Measurements from ENCODE around the gene SUCLG2. TPM values are rescaled to one million over a fixed set of nuclear protein-coding genes. Genes with fewer than 3 reads are reported as not detected.

Gene SUCLG2
- total and polyA plus RNA-seq, 3 experiments from 2014 or later, result 57.0 to 61.7 (median 59.9) TPM

- Histone ChIP-seq H3K27ac (ENCODE audit: low read depth, low read length) (no peak overlapping the region), H3K4me1 (ENCODE audit: insufficient read depth, low read length) (no peaks in the 10 kb centered on the region), H3K27me3 (ENCODE audit: insufficient read depth, low read length, poor library complexity, severe bottlenecking) (no peaks in the 10 kb centered on the region), H3K4me3 (ENCODE audit: low read length) (no peak overlapping the region), H3K9me3 (ENCODE audit: low read length) (no peaks in the 10 kb centered on the region), H3K36me3 (ENCODE audit: insufficient read depth, low read length) (no peaks in the 10 kb centered on the region)
- peaks cover 12 to 19% (median 12%) of the 10 kb centered on the region in 3 donors for H3K4me1 Mint-ChIP-seq
- no peak overlapping the region for H3K27ac Mint-ChIP-seq
- ChIA-PET POLR2A (no interaction called here), CTCF (no interaction called here)
- H3K4me3 Mint-ChIP-seq, result no peak overlapping the region
- no peaks in the 10 kb centered on the region for H3K9me3 Mint-ChIP-seq
- H3K27me3 Mint-ChIP-seq, result no peaks in the 10 kb centered on the region
- no peak for DNase-seq
- peaks cover 5 to 43% (median 26%) of the 10 kb centered on the region in 3 donors for H3K36me3 Mint-ChIP-seq
These were observed 194.6 kb downstream of the SUCLG2 start for GRCh38 chr3:67459796-67460195.

- H3K36me3 ChIP-seq (ENCODE audit: insufficient read depth, low read length), result no peaks in the 10 kb centered on the region
- Mint-ChIP-seq H3K27me3 (no peaks in the 10 kb centered on the region), H3K36me3 (peaks cover 5 to 38% (median 24%) of the 10 kb centered on the region in 3 donors), H3K27ac (peak overlapping the region in 1 of 8 donors; percentile 8), H3K4me1 (peaks cover 12 to 16% (median 12%) of the 10 kb centered on the region in 3 donors), H3K4me3 (no peak overlapping the region), H3K9me3 (no peaks in the 10 kb centered on the region)
- no peak overlapping the region for H3K4me3 ChIP-seq (ENCODE audit: low read length)
- no peaks in the 10 kb centered on the region for H3K27me3 ChIP-seq (ENCODE audit: insufficient read depth, low read length, poor library complexity, severe bottlenecking)
- H3K4me1 ChIP-seq (ENCODE audit: insufficient read depth, low read length), result no peaks in the 10 kb centered on the region
- CTCF ChIA-PET, result no interaction called here
- no peaks in the 10 kb centered on the region for H3K9me3 ChIP-seq (ENCODE audit: low read length)
- no peak overlapping the region for H3K27ac ChIP-seq (ENCODE audit: low read depth, low read length)
- no peak for DNase-seq
- POLR2A ChIA-PET, result no interaction called here
These were observed 195.4 kb downstream of the SUCLG2 start for GRCh38 chr3:67458896-67459530.

DNA sequence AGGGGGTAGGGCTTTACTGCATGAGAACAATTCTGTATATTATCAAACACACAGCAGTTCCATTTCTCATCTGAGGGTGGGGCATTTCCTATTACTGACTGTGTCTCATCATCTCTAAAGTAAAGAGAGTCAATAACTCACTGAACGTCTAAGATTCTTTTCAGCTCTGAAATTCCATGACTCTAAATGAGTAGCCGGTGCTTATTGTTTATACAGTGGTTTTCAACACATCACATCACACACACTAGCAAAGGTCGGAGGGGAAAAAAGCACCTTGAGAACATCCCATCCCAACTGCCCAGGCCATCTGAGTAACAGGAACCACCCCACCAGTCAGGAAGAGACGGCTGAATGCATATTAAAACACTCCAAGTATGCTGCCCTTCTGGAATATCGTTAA is 196.0 kb downstream of the SUCLG2 start:
- H3K9me3 ChIP-seq (ENCODE audit: low read length), result no peaks in the 10 kb centered on the region
- H3K27me3 Mint-ChIP-seq, result no peaks in the 10 kb centered on the region
- no peak overlapping the region for H3K27ac ChIP-seq (ENCODE audit: low read depth, low read length)
- peak overlapping the region in 1 of 8 donors; percentile 37 for H3K27ac Mint-ChIP-seq
- no peaks in the 10 kb centered on the region for H3K4me1 ChIP-seq (ENCODE audit: insufficient read depth, low read length)
- H3K36me3 Mint-ChIP-seq, result peaks cover 5 to 34% (median 24%) of the 10 kb centered on the region in 3 donors
- H3K4me3 ChIP-seq (ENCODE audit: low read length), result no peak overlapping the region
- ChIA-PET POLR2A (no interaction called here), CTCF (no interaction called here)
- no peak for DNase-seq
- peaks cover 12 to 16% (median 12%) of the 10 kb centered on the region in 3 donors for H3K4me1 Mint-ChIP-seq
- H3K4me3 Mint-ChIP-seq, result no peak overlapping the region
- no peaks in the 10 kb centered on the region for H3K27me3 ChIP-seq (ENCODE audit: insufficient read depth, low read length, poor library complexity, severe bottlenecking)
- H3K36me3 ChIP-seq (ENCODE audit: insufficient read depth, low read length), result no peaks in the 10 kb centered on the region
- H3K9me3 Mint-ChIP-seq, result no peaks in the 10 kb centered on the region

DNA sequence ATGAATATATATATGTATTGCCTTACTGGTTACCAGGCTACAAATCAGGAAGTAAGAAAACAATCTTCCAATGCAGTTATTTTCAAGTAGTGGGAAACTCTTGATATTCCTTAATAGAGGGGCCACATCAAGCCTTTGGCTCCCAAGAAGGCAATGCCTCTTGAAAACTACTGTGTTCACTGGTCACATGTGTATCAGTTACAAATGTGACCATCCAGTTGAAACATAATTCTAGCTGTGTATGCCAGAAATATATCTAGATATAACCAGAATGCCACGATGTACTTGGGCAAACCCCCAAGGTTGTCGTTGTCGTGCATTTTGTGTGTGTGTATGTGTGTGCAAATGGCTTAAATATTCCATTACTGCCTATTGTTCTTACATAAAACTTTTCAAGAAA is 200.8 kb downstream of the SUCLG2 start:
- ChIA-PET POLR2A (no interaction called here), CTCF (no interaction called here)
- H3K27me3 Mint-ChIP-seq, result no peaks in the 10 kb centered on the region
- no peak for DNase-seq
- peaks cover 3 to 10% (median 8%) of the 10 kb centered on the region in 3 donors for H3K4me1 Mint-ChIP-seq
- Histone ChIP-seq H3K4me1 (ENCODE audit: insufficient read depth, low read length) (no peaks in the 10 kb centered on the region), H3K4me3 (ENCODE audit: low read length) (no peak overlapping the region), H3K9me3 (ENCODE audit: low read length) (no peaks in the 10 kb centered on the region), H3K27me3 (ENCODE audit: insufficient read depth, low read length, poor library complexity, severe bottlenecking) (no peaks in the 10 kb centered on the region), H3K27ac (ENCODE audit: low read depth, low read length) (no peak overlapping the region), H3K36me3 (ENCODE audit: insufficient read depth, low read length) (no peaks in the 10 kb centered on the region)
- no peak overlapping the region for H3K4me3 Mint-ChIP-seq
- peaks cover 8 to 14% (median 12%) of the 10 kb centered on the region in 3 donors for H3K36me3 Mint-ChIP-seq
- H3K9me3 Mint-ChIP-seq, result no peaks in the 10 kb centered on the region
- no peak overlapping the region for H3K27ac Mint-ChIP-seq

- POLR2A ChIA-PET, result no interaction called here
- no peak for DNase-seq
- H3K9me3 ChIP-seq (ENCODE audit: low read length), result no peaks in the 10 kb centered on the region
- H3K36me3 ChIP-seq (ENCODE audit: insufficient read depth, low read length), result no peaks in the 10 kb centered on the region
- Mint-ChIP-seq H3K9me3 (no peaks in the 10 kb centered on the region), H3K27ac (no peak overlapping the region), H3K4me3 (no peak overlapping the region), H3K27me3 (no peaks in the 10 kb centered on the region), H3K4me1 (peaks cover 0 to 4% (median 3%) of the 10 kb centered on the region in 3 donors), H3K36me3 (peaks cover 2 to 7% (median 4%) of the 10 kb centered on the region in 3 donors)
- no peaks in the 10 kb centered on the region for H3K4me1 ChIP-seq (ENCODE audit: insufficient read depth, low read length)
- no peak overlapping the region for H3K27ac ChIP-seq (ENCODE audit: low read depth, low read length)
- CTCF ChIA-PET, result no interaction called here
- no peak overlapping the region for H3K4me3 ChIP-seq (ENCODE audit: low read length)
- H3K27me3 ChIP-seq (ENCODE audit: insufficient read depth, low read length, poor library complexity, severe bottlenecking), result no peaks in the 10 kb centered on the region
These were observed 204.3 kb downstream of the SUCLG2 start for GRCh38 chr3:67450153-67450552.

GRCh38 chr3:67447393-67447792 is 207.0 kb downstream of the SUCLG2 start:
- H3K4me3 Mint-ChIP-seq, result no peak overlapping the region
- Histone ChIP-seq H3K9me3 (ENCODE audit: low read length) (no peaks in the 10 kb centered on the region), H3K27ac (ENCODE audit: low read depth, low read length) (no peak overlapping the region), H3K4me1 (ENCODE audit: insufficient read depth, low read length) (no peaks in the 10 kb centered on the region), H3K36me3 (ENCODE audit: insufficient read depth, low read length) (no peaks in the 10 kb centered on the region), H3K4me3 (ENCODE audit: low read length) (no peak overlapping the region), H3K27me3 (ENCODE audit: insufficient read depth, low read length, poor library complexity, severe bottlenecking) (no peaks in the 10 kb centered on the region)
- ChIA-PET CTCF (no interaction called here), POLR2A (no interaction called here)
- H3K9me3 Mint-ChIP-seq, result peaks cover 0 to 4% (median 0%) of the 10 kb centered on the region in 5 donors
- peaks cover 5 to 9% (median 8%) of the 10 kb centered on the region in 3 donors for H3K36me3 Mint-ChIP-seq
- H3K27me3 Mint-ChIP-seq, result no peaks in the 10 kb centered on the region
- H3K4me1 Mint-ChIP-seq, result peaks cover 3 to 5% (median 4%) of the 10 kb centered on the region in 3 donors
- peak overlapping the region in 1 of 8 donors; percentile 30 for H3K27ac Mint-ChIP-seq
- DNase-seq, result no peak

DNA sequence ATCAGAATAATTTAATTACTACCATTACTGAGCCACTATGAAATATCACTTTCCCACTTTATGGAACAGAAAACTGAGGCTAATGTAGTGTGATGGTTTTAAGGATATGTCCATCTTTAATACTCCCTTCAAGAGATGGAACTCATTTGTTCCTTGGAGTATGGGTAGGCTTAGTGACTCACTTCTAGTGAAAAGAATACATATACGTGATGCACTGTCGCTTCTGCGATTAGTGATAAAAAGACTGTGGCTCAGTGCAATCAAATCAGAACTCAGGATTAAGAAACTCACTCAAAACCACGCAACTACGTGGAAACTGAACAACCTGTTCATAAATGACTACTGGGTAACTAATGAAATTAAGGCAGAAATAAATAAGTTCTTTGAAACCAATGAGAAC is 216.6 kb downstream of the SUCLG2 start:
- Mint-ChIP-seq H3K9me3 (peaks cover 0 to 2% (median 2%) of the 10 kb centered on the region in 5 donors), H3K36me3 (peaks cover 8 to 41% (median 34%) of the 10 kb centered on the region in 3 donors), H3K4me1 (peaks cover 7 to 30% (median 20%) of the 10 kb centered on the region in 3 donors)

GRCh38 chr3:67437090-67437489 is 217.3 kb downstream of the SUCLG2 start:
- H3K27ac Mint-ChIP-seq, result peak overlapping the region in 1 of 8 donors; percentile 7
- POLR2A ChIA-PET, result no interaction called here
- no peaks in the 10 kb centered on the region for H3K9me3 ChIP-seq (ENCODE audit: low read length)
- peaks cover 0 to 2% (median 0%) of the 10 kb centered on the region in 5 donors for H3K9me3 Mint-ChIP-seq
- H3K4me3 ChIP-seq (ENCODE audit: low read length), result no peak overlapping the region
- no peaks in the 10 kb centered on the region for H3K36me3 ChIP-seq (ENCODE audit: insufficient read depth, low read length)
- H3K36me3 Mint-ChIP-seq, result peaks cover 11 to 42% (median 36%) of the 10 kb centered on the region in 3 donors
- peaks cover 7 to 28% (median 18%) of the 10 kb centered on the region in 3 donors for H3K4me1 Mint-ChIP-seq
- no peak for DNase-seq
- no peak overlapping the region for H3K27ac ChIP-seq (ENCODE audit: low read depth, low read length)
- no peaks in the 10 kb centered on the region for H3K27me3 Mint-ChIP-seq
- CTCF ChIA-PET, result no interaction called here
- no peaks in the 10 kb centered on the region for H3K4me1 ChIP-seq (ENCODE audit: insufficient read depth, low read length)
- no peaks in the 10 kb centered on the region for H3K27me3 ChIP-seq (ENCODE audit: insufficient read depth, low read length, poor library complexity, severe bottlenecking)
- H3K4me3 Mint-ChIP-seq, result no peak overlapping the region

More for the DNA sequence above, 216.6 kb downstream of the SUCLG2 start:
- Histone ChIP-seq H3K9me3 (ENCODE audit: low read length) (no peaks in the 10 kb centered on the region), H3K36me3 (ENCODE audit: insufficient read depth, low read length) (no peaks in the 10 kb centered on the region), H3K4me3 (ENCODE audit: low read length) (no peak overlapping the region), H3K27ac (ENCODE audit: low read depth, low read length) (no peak overlapping the region), H3K4me1 (ENCODE audit: insufficient read depth, low read length) (no peaks in the 10 kb centered on the region), H3K27me3 (ENCODE audit: insufficient read depth, low read length, poor library complexity, severe bottlenecking) (no peaks in the 10 kb centered on the region)
- Mint-ChIP-seq H3K4me3 (no peak overlapping the region), H3K27ac (no peak overlapping the region), H3K27me3 (no peaks in the 10 kb centered on the region)
- ChIA-PET CTCF (no interaction called here), POLR2A (no interaction called here)
- DNase-seq, result no peak
